ENCODE results near the gene CCDC85B. TPM values are rescaled to one million over a fixed set of nuclear protein-coding genes. Genes with fewer than 3 reads are reported as not detected.

The CCDC85B gene
- polyA plus RNA-seq, 3 donors: 20.8 to 35.2 (median 24.4) TPM

- DNase-seq: peak; percentile 86 to 96 (median 92)
- peak overlapping the region; percentile 68 for H3K4me2 ChIP-seq (replicated peaks; ENCODE audit: extremely low read depth, low read length, poor library complexity, severe bottlenecking)
- no peaks in the 10 kb centered on the region for H3K9me3 ChIP-seq (replicated peaks in 1 of 2; ENCODE audit: control insufficient read depth in 1 of 2, insufficient read depth in 1 of 2, low read length in 2 of 2)
- H3K27me3 ChIP-seq (ENCODE audit: control insufficient read depth in 2 of 2, insufficient read depth in 2 of 2, low read length in 2 of 2): no peaks in the 10 kb centered on the region
- H3K27ac ChIP-seq (ENCODE audit: low read depth in 1 of 2, low read length in 2 of 2): peak overlapping the region; percentile 48 to 85
- Mint-ChIP-seq H3K27me3 (ENCODE audit: low read depth in 3 of 3) (peaks cover 0 to 2% (median 0%) of the 10 kb centered on the region in 3 donors), H3K27ac (peak overlapping the region in 4 of 7 donors; percentile 19 to 84 (median 80)), H3K4me1 (peaks cover 59% of the 10 kb centered on the region), H3K36me3 (peaks cover 6 to 8% of the 10 kb centered on the region in 2 donors), H3K4me3 (peak overlapping the region in 1 of 2 donors; percentile 72), H3K9me3 (no peaks in the 10 kb centered on the region)
- intact Hi-C loops (cut with micrococcal nuclease): loop anchor here in 1 of 2 donors (1.0 kb wide), 1 partner anchor 14 kb away; no protein-coding TSS in a partner anchor
- no peak overlapping the region for H2AFZ ChIP-seq (ENCODE audit: insufficient read depth, low read depth, low read length, poor library complexity, severe bottlenecking)
- peak overlapping the region in 1 of 3 experiments; percentile 44 for H3K4me3 ChIP-seq (replicated peaks in 1 of 3; ENCODE audit: low read depth in 2 of 3, low read length in 3 of 3)
- H3K9ac ChIP-seq (ENCODE audit: insufficient read depth, low read length, poor library complexity, severe bottlenecking): peak overlapping the region; percentile 24
- peaks cover 10% of the 10 kb centered on the region for H4K20me1 ChIP-seq (ENCODE audit: insufficient read depth, low read length)
- no peaks in the 10 kb centered on the region for H3K36me3 ChIP-seq (replicated peaks in 1 of 2; ENCODE audit: control insufficient read depth in 1 of 2, insufficient read depth in 2 of 2, low read length in 2 of 2)
- 16% methylated on average over 11 of the region's 13 CpGs for WGBS (ENCODE audit: insufficient coverage)
- no peak for TF ChIP-seq CTCF (IDR thresholded peaks at IDR 0.05)
- peaks cover 36% of the 10 kb centered on the region for H3K79me2 ChIP-seq (ENCODE audit: insufficient read depth, low read length)
- H3K4me1 ChIP-seq (ENCODE audit: control insufficient read depth in 1 of 2, insufficient read depth in 2 of 2, low read length in 2 of 2): peaks cover 63 to 69% of the 10 kb centered on the region in 2 donors
Measured at GRCh38 chr11:65915821-65916251, 25.4 kb downstream of the CCDC85B start.

- Histone ChIP-seq H3K4me1 (ENCODE audit: control insufficient read depth in 1 of 2, insufficient read depth in 2 of 2, low read length in 2 of 2) (peaks cover 64 to 71% of the 10 kb centered on the region in 2 donors), H3K9me3 (replicated peaks in 1 of 2; ENCODE audit: control insufficient read depth in 1 of 2, insufficient read depth in 1 of 2, low read length in 2 of 2) (no peaks in the 10 kb centered on the region), H3K4me3 (replicated peaks in 1 of 3; ENCODE audit: low read depth in 2 of 3, low read length in 3 of 3) (peak overlapping the region in 1 of 3 experiments; percentile 44), H4K20me1 (ENCODE audit: insufficient read depth, low read length) (peaks cover 10% of the 10 kb centered on the region), H3K36me3 (replicated peaks in 1 of 2; ENCODE audit: control insufficient read depth in 1 of 2, insufficient read depth in 2 of 2, low read length in 2 of 2) (peaks cover 0 to 2% of the 10 kb centered on the region in 2 donors), H3K27me3 (ENCODE audit: control insufficient read depth in 2 of 2, insufficient read depth in 2 of 2, low read length in 2 of 2) (no peaks in the 10 kb centered on the region), H2AFZ (ENCODE audit: insufficient read depth, low read depth, low read length, poor library complexity, severe bottlenecking) (no peak overlapping the region), H3K27ac (ENCODE audit: low read depth in 1 of 2, low read length in 2 of 2) (peak overlapping the region; percentile 3 to 85), H3K4me2 (replicated peaks; ENCODE audit: extremely low read depth, low read length, poor library complexity, severe bottlenecking) (peak overlapping the region; percentile 68), H3K79me2 (ENCODE audit: insufficient read depth, low read length) (peaks cover 38% of the 10 kb centered on the region), H3K9ac (ENCODE audit: insufficient read depth, low read length, poor library complexity, severe bottlenecking) (peak overlapping the region; percentile 24)
- intact Hi-C loops (cut with micrococcal nuclease): loop anchor here in 1 of 2 donors (1.0 kb wide), 1 partner anchor 14 kb away; no protein-coding TSS in a partner anchor
- Mint-ChIP-seq H3K4me3 (peak overlapping the region in 1 of 2 donors; percentile 30), H3K27ac (peak overlapping the region in 3 of 7 donors; percentile 19 to 83 (median 78)), H3K27me3 (ENCODE audit: low read depth in 3 of 3) (peaks cover 0 to 2% (median 0%) of the 10 kb centered on the region in 3 donors), H3K9me3 (no peaks in the 10 kb centered on the region), H3K4me1 (peaks cover 60% of the 10 kb centered on the region), H3K36me3 (peaks cover 8% of the 10 kb centered on the region in 2 donors)
- no peak for TF ChIP-seq CTCF (IDR thresholded peaks at IDR 0.05)
- no peak for DNase-seq
- WGBS (ENCODE audit: insufficient coverage): 56% methylated on average over 2 of the region's 7 CpGs
Measured at GRCh38 chr11:65916391-65916790, 25.9 kb downstream of the CCDC85B start.
